Measurements from ENCODE around the gene RNF166. TPM values are rescaled to one million over a fixed set of nuclear protein-coding genes. Genes with fewer than 3 reads are reported as not detected.

RNF166 gene
- total RNA-seq, 2 experiments from 2014 or later, result 58.7 to 59.0 TPM

Other genes starting within 250 kb of the RNF166 start
- 10 to 100 TPM; 84.3 to 86.8 TPM for gene ZC3H18, start 136.0 kb downstream of the RNF166 start, total RNA-seq
- not detected for gene IL17C, start 67.8 kb downstream of the RNF166 start, total RNA-seq
- gene CYBA, start 55.4 kb downstream of the RNF166 start, total RNA-seq, result 100 to 1,000 TPM; 197 to 204 TPM
- gene MVD, start 43.3 kb downstream of the RNF166 start, total RNA-seq, result 10 to 100 TPM; 53.3 to 56.6 TPM
- 1 to 10 TPM; 2.0 to 2.2 TPM for gene SNAI3, start 19.9 kb downstream of the RNF166 start, total RNA-seq
- 10 to 100 TPM; 59.7 to 62.7 TPM for gene CTU2, start 95 bp upstream of the RNF166 start, total RNA-seq
- gene PIEZO1, start 78.8 kb upstream of the RNF166 start, total RNA-seq, result 10 to 100 TPM; 86.7 to 87.0 TPM
- gene CDT1, start 97.4 kb upstream of the RNF166 start, total RNA-seq, result 100 to 1,000 TPM; 156 to 158 TPM
- 100 to 1,000 TPM; 241 to 272 TPM for gene APRT, start 105.5 kb upstream of the RNF166 start, total RNA-seq
- gene GALNS, start 150.5 kb upstream of the RNF166 start, total RNA-seq, result 10 to 100 TPM; 14.7 to 14.9 TPM
- gene TRAPPC2L, start 150.7 kb upstream of the RNF166 start, total RNA-seq, result 10 to 100 TPM; 81.8 to 91.3 TPM
- gene PABPN1L, start 160.3 kb upstream of the RNF166 start, total RNA-seq, result not detected

Data from activated naive CD8-positive, alpha-beta T cell treated with anti-CD3 and anti-CD28 coated beads for 36 hours (primary cell).